K562 (cell line): ENCODE data around the gene GATAD2B. TPM values are rescaled to one million over a fixed set of nuclear protein-coding genes. Genes with fewer than 3 reads are reported as not detected.
A peak's percentile ranks its signal among the peaks of the same experiment; 100 is the strongest.

Source experiments
- ATAC-seq: fragments of 200-7000 bp; cut with Tn5 transposase; 3 replicates; pipeline ENCODE4 v1.9.1; 2020; ENCODE audit warnings: moderate library complexity
- BruUV-seq: library from RNA; stranded (reverse); fragments of 400-500 nt; replicated peaks from 2 replicates; lab custom pipeline; 2021; lab: Mats Ljungman, UMichigan
- CTCF ChIA-PET: fragments of 300-600 bp; formaldehyde crosslinking; extraction: SDS; loops from one replicate; lab custom pipeline; 2021; ENCODE audit warnings: low intra/inter-chr PET ratio; lab: Yijun Ruan, JAX
- POLR2A ChIA-PET: fragments of 300-600, 350-650 bp; sonication (Branson Sonifier 250); formaldehyde crosslinking; extraction: SDS; loops from one replicate; lab custom pipeline; 2021; ENCODE audit warnings: antibody characterized with exemption, inconsistent platforms; lab: Yijun Ruan, JAX
- DNase-seq, 4 experiments: peaks; one replicate each; pipeline versions ENCODE4 v3.0.0 to v3.0.0-alpha.2; 2011 to 2018; ENCODE audit warnings: low spot score in 3 of 4, mixed read lengths in 3 of 4; ENCODE audit errors: extremely low read depth in 1 of 4
- FAIRE-seq: peaks from 2 replicates; lab custom pipeline; 2011; peaks lifted over from hg19 to GRCh38; lab: Jason Lieb, UNC
- H2AFZ ChIP-seq: 2 replicates; pipeline ENCODE4 v1.6.0; 2011; ENCODE audit warnings: low read depth, low read length, control low read depth, inconsistent platforms
- H3K27ac ChIP-seq: fragments of 200-600 bp; 3 replicates; pipeline ENCODE4 v1.8.0; 2011; ENCODE audit warnings: low read depth, mild to moderate bottlenecking, control low read depth, inconsistent platforms, low read length, moderate library complexity, mixed read lengths; ENCODE audit errors: extremely low read depth
- H3K27me3 ChIP-seq, 2 experiments: fragments of 300-600 bp in 1 of 2; 2 replicates in 1 of 2; 3 replicates in 1 of 2; pipeline versions ENCODE4 v1.6.0 to v1.8.0; 2011; ENCODE audit warnings: inconsistent platforms in 2 of 2, low read length in 2 of 2, mild to moderate bottlenecking in 1 of 2, mixed read lengths in 1 of 2, moderate library complexity in 1 of 2; ENCODE audit not compliant: control insufficient read depth in 2 of 2, insufficient read depth in 2 of 2
- H3K36me3 ChIP-seq: fragments of 300-600 bp; 3 replicates; pipeline ENCODE4 v1.8.0; 2011; ENCODE audit warnings: mild to moderate bottlenecking, low read length, inconsistent platforms; ENCODE audit not compliant: control insufficient read depth, insufficient read depth
- H3K4me1 ChIP-seq, 2 experiments: fragments of 200-600 bp in 1 of 2; replicated peaks in 1 of 2; 2 replicates in 1 of 2; 3 replicates in 1 of 2; pipeline versions ENCODE4 v1.5.1 to v1.8.0; 2011; ENCODE audit warnings: inconsistent platforms in 2 of 2, low read length in 2 of 2, mild to moderate bottlenecking in 1 of 2, mixed read lengths in 1 of 2, moderate library complexity in 1 of 2; ENCODE audit not compliant: control insufficient read depth in 2 of 2, insufficient read depth in 2 of 2
- H3K4me2 ChIP-seq: 2 replicates; pipeline ENCODE4 v1.6.1; 2011; ENCODE audit warnings: low read length, control low read depth, inconsistent platforms, mixed read lengths; ENCODE audit not compliant: insufficient read depth
- H3K4me3 ChIP-seq: fragments of 200-600 bp; sonication (generic), shearing (Covaris generic); 2 replicates; pipeline ENCODE4 v1.5.1; 2016; ENCODE audit warnings: control low read depth, inconsistent platforms
- H3K79me2 ChIP-seq: fragments of 200-600 bp; 3 replicates; pipeline ENCODE4 v1.8.0; 2011; ENCODE audit warnings: low read length, inconsistent platforms; ENCODE audit not compliant: control insufficient read depth, insufficient read depth
- H3K9ac ChIP-seq, 2 experiments: 2 replicates each; pipeline versions ENCODE4 v1.6.0 to v1.6.1; 2011; ENCODE audit warnings: low read depth in 2 of 2, low read length in 2 of 2, control low read depth in 1 of 2, inconsistent platforms in 1 of 2, mild to moderate bottlenecking in 1 of 2, mixed read lengths in 1 of 2; ENCODE audit not compliant: insufficient read depth in 1 of 2
- H3K9me1 ChIP-seq: one replicate; pipeline ENCODE4 v1.6.0; 2011; ENCODE audit warnings: inconsistent platforms, mild to moderate bottlenecking, low read length, moderate library complexity; ENCODE audit not compliant: control insufficient read depth, insufficient read depth
- H3K9me3 ChIP-seq: replicated peaks from 2 replicates; pipeline ENCODE4 v1.5.1; 2011; ENCODE audit warnings: low read depth, low read length, inconsistent platforms; ENCODE audit not compliant: control insufficient read depth, insufficient read depth
- H4K20me1 ChIP-seq: replicated peaks from 2 replicates; pipeline ENCODE4 v1.6.1; 2011; ENCODE audit warnings: low read length, inconsistent platforms, mixed read lengths; ENCODE audit not compliant: control insufficient read depth, insufficient read depth
- BRCA1 ChIP-seq, 2 experiments: fragments of 450-650 bp in 1 of 2; sonication (generic) in 1 of 2; formaldehyde crosslinking in 1 of 2; IDR thresholded peaks; 2 replicates each; pipeline versions ENCODE4 v1.5.0 to v1.6.1; 2017 to 2020; ENCODE audit warnings: mild to moderate bottlenecking in 1 of 2, missing genetic modification reagents in 1 of 2
- CBX2 ChIP-seq: fragments of 200-600 bp; sonication (generic); IDR thresholded peaks from one replicate; pipeline ENCODE4 v1.6.1; 2012; ENCODE audit warnings: mild to moderate bottlenecking, low read length, inconsistent platforms; ENCODE audit not compliant: insufficient read depth, poor library complexity, severe bottlenecking
- CHAMP1 ChIP-seq: fragments of 450-650 bp; IDR thresholded peaks from 2 replicates; pipeline ENCODE4 v1.6.1; 2016; ENCODE audit warnings: mild to moderate bottlenecking
- HSF4 ChIP-seq: fragments of 250-450 bp; sonication (Bioruptor Pico); IDR thresholded peaks from 2 replicates; pipeline ENCODE4 v2.1.2; 2022; ENCODE audit warnings: mild to moderate bottlenecking, moderate library complexity, borderline replicate concordance
- IFI16 ChIP-seq: fragments of 250-450 bp; sonication (Bioruptor Pico); IDR thresholded peaks from 2 replicates; pipeline ENCODE4 v2.1.2; 2022; ENCODE audit warnings: mild to moderate bottlenecking, inconsistent platforms
- NEUROD1 ChIP-seq: fragments of 150-350 bp; IDR thresholded peaks from 2 replicates; pipeline ENCODE4 v1.6.1; 2014; ENCODE audit warnings: borderline replicate concordance, low read length, low read depth; ENCODE audit not compliant: partially characterized antibody
- POLR3G ChIP-seq: IDR thresholded peaks from 2 replicates; pipeline ENCODE4 v1.6.1; 2011; ENCODE audit not compliant: insufficient read length, insufficient replicate concordance; ENCODE audit errors: extremely low read depth
- SMAD3 ChIP-seq: fragments of 450-650 bp; formaldehyde crosslinking; conservative IDR thresholded peaks from 2 replicates; pipeline ENCODE4 v1.4.0; 2020; ENCODE audit warnings: mild to moderate bottlenecking
- SRSF3 ChIP-seq: fragments of 200-400 bp; formaldehyde crosslinking; IDR thresholded peaks from 2 replicates; pipeline ENCODE4 v1.6.1; 2016; ENCODE audit warnings: mild to moderate bottlenecking, low read length, moderate library complexity; ENCODE audit not compliant: insufficient read depth
- THAP7 ChIP-seq: fragments of 250-450 bp; sonication (Bioruptor Pico); IDR thresholded peaks from 2 replicates; pipeline ENCODE4 v1.5.0; 2021
- ZBTB1 ChIP-seq: sonication (generic); formaldehyde crosslinking; IDR thresholded peaks from 2 replicates; pipeline ENCODE4 v1.8.1; 2023; ENCODE audit warnings: missing genetic modification reagents, low read depth, mild to moderate bottlenecking, borderline replicate concordance
- WGBS: fragments of 100-300 bp; shearing (Covaris generic); methylation state at CpG from one replicate; pipeline ENCODE4 v1.1.6; 2016; ENCODE audit warnings: low coverage, mixed read lengths; ENCODE audit not compliant: insufficient coverage; ENCODE audit errors: missing lambda C conversion rate; 5-methylcytosine and 5-hydroxymethylcytosine counted together
- in situ Hi-C: fragments of 300-500 bp; cut with MboI; formaldehyde crosslinking; loops from 4 replicates; pipeline ENCODE4 v1.15.0; 2018; ENCODE audit warnings: inconsistent platforms, mixed read lengths
- intact Hi-C: fragments of 100-400 bp; cut with micrococcal nuclease; formaldehyde crosslinking; loops from 2 replicates; pipeline ENCODE4 v1.14.2; 2022
- polyA plus RNA-seq, 8 experiments: library from polyadenylated mRNA; depleted of rRNA in 4 of 8; stranded (reverse) in 5 of 8; unstranded in 3 of 8; fragments of >200 nt; fragmentation: Nextera tagmentation in 2 of 8; fragmentation: Illumina TruSeq in 1 of 8; extraction: Ambion mirVana in 2 of 8; extraction: Trizol in 1 of 8; gene quantifications; 2 replicates each; pipeline versions ENCODE4 v1.2.1 to v1.2.3, GENCODE V29; 2011 to 2014; ENCODE audit warnings: inconsistent platforms in 1 of 8, missing spikeins in 1 of 8
- total RNA-seq, 7 experiments: library from RNA; depleted of rRNA in 6 of 7; stranded (reverse); fragments of >200 nt in 6 of 7; fragmentation: Illumina TruSeq in 2 of 7; extraction: Trizol in 2 of 7; gene quantifications; 2 replicates each; pipeline versions ENCODE4 v1.2.1 to v1.2.3, GENCODE V29; 2011 to 2021; ENCODE audit warnings: low replicate concordance in 1 of 7

Gene GATAD2B
- total and polyA plus RNA-seq, 9 of the 15 experiments (the other 6 are each of a cell fraction or from before 2014, with no cell fraction given), result 1.5 to 40.2 (median 4.9) TPM

GRCh38 chr1:153776352-153776751 lies 146.4 kb downstream of the GATAD2B start:
- no peak for FAIRE-seq
- no peaks in the 10 kb centered on the region for H3K27me3 ChIP-seq
- TF ChIP-seq CBX2 (no peak), CHAMP1 (no peak), ZBTB1 (CRISPR knock-in tag) (no peak), SMAD3 (CRISPR knock-in tag) (no peak), BRCA1 (IDR thresholded peaks at IDR 0.05) (no peak), BRCA1 (CRISPR knock-in tag; IDR thresholded peaks at IDR 0.05) (no peak), HSF4 (no peak), SRSF3 (no peak), IFI16 (CRISPR knock-in tag) (no peak), NEUROD1 (no peak), THAP7 (CRISPR knock-in tag) (no peak), POLR3G (no peak)
- TF ChIP-seq, all 486 proteins: peak for 0
- no peaks in the 10 kb centered on the region for H3K9me3 ChIP-seq
- no peak overlapping the region; a peak in 1 of 4 replicates for H3K9ac ChIP-seq
- no peak overlapping the region for H3K27ac ChIP-seq
- POLR2A ChIA-PET, result interaction anchor here (0.9 to 1.5 kb wide), 3 partner anchors 117 to 214 kb away, joined by 4 to 5 read pairs (median 5); partner anchors contain the start of gene RPS27
- no peaks in the 10 kb centered on the region for H3K9me1 ChIP-seq
- H3K4me2 ChIP-seq, result peak overlapping the region; percentile 77
- H2AFZ ChIP-seq, result no peak overlapping the region
- H3K36me3 ChIP-seq, result peaks cover 18% of the 10 kb centered on the region; the same call in 2 of the 3 replicates
- in situ Hi-C loops (loop anchor here (5.0 kb wide), 1 partner anchor 104 kb away; the partner anchor contains the start of gene ILF2), intact Hi-C loops (loop anchor here (10.0 kb wide), 1 partner anchor 262 kb away; no protein-coding TSS in a partner anchor)
- DNase-seq (no peak), ATAC-seq (no peak)
- 67% methylated on average over 6 of the region's 10 CpGs for WGBS
- no TSS peak for BruUV-seq
- CTCF ChIA-PET, result no interaction called here
- H4K20me1 ChIP-seq, result no peaks in the 10 kb centered on the region
- H3K4me1 ChIP-seq, result peaks cover 10 to 55% of the 10 kb centered on the region in 2 experiments
- H3K4me3 ChIP-seq, result no peak overlapping the region
- no peaks in the 10 kb centered on the region for H3K79me2 ChIP-seq
